AG08395 (cell line): ENCODE measurements around the gene GNG7.

Experiments used
- DNase-seq: peaks from one replicate; pipeline ENCODE4 v3.0.0; 2012; ENCODE audit warnings: mixed read lengths, low spot score

Gene GNG7

DNA sequence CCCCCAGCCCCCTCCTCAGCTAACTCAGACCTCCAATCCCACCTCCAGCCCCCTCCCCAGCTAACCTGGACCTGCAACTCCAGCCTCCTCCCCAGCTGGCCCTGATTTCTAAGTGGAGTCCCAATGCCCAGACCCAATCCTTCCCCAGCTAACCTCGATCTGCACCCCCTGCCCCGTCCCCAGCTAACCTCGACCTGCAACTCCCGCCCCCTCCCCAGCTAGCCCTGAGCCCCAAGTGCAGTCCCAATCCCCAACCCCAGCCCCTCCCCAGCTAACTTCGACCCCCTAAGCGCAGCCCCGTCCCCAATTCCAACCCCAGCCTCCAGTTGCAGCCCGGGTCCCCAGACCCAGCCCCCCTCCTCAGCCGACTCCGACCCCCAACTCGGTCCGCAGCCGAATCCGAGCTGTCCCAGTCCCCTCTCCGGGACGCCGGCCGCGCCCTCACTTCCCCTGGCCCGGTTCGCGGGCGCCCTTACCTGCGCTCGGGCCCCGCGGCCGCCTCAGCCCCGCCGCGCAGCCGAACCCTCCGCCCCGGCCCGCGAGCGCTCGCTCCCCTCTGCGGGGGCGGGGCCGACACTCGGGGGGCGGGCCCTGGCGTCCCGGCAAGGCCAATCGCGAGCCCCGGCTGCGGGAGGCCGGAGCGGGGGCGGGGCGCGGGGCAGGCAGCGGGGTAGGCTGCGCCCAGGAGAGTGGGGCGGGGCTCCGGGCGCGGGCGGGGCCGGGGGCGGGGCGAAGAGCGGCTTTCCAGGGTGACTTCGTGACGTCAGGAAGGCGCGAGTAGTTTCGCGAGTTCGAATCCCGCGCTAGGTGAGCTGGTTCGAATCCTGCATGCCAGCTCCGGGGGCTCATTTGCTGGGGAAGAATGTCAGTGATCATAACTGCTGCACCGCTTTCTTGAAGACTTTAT lies at the start of gene GNG7:
TSS of gene GNG7 (minus strand) at position 525 of the 907 bp plus-strand sequence. CDS start 182,006 bp downstream, outside the sequence.
- DNase-seq = peak; percentile 98

DNA sequence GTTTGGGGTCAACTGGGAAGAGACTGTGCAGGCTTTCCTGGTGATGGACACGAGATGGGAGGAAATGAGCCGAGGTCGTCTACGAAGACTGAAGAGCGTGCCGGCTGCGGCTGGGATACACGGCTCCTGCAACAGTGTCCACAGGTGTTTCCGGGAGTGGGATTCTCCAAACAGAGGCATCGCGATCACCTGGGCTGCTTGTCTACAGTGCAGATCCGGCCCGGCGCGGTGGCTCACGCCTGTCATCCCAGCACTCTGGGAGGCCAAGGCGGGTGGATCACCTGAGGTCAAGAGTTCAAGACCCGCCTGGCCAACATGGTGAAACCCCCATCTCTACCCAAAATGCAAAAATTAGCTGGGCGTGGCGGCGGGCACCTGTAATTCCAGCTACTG lies 48.9 kb upstream of the GNG7 start:
- DNase-seq = no peak

DNA sequence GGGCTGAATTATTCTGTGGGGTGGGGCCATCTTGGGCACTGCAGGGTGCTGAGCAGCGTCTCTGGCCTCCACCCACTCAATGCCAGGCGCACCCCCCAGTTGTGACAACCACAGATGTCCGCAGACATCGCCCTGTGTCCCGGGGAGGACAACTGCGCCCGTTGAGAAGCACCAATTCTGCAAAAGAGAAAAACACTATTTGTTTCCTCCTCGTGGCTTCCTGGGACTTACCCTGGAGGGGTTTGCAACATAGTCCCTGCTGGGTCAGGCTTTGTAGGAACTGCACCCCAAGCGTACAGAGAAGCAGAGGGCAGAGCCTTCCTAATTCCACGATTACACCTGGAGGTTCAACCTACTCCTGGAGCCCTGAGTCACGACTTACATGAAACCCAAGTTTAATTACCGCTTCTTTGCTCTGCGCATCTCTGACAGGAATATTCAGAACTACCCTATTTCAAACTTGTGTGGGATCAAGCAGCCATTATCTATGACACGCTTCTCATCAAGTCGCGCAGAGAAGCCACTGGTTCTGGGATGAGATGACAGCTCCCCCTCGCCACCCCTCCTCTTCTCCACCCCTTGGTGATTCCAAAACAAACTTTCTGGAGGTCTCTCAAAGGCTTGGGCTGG lies 48.4 kb upstream of the GNG7 start:
- no peak for DNase-seq

DNA sequence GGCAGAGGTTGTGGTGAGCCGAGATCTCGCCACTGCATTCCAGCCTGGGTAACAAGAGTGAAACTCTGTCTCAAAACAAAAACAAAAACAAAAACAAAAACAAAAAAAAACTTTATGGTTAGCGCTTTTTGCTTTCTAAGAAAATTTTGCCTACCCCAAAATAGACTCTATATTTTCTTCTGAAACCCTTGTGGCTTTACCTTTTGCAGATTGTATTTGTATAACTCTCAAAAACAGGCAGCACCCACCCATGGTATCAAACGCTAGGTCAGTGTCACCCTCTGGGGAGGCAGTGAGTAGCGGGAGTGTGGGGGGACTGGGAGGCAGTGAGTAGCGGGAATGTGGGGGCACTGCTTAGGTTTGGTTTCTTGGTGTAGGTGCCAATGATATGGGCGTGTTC lies 44.9 kb upstream of the GNG7 start:
- no peak for DNase-seq

DNA sequence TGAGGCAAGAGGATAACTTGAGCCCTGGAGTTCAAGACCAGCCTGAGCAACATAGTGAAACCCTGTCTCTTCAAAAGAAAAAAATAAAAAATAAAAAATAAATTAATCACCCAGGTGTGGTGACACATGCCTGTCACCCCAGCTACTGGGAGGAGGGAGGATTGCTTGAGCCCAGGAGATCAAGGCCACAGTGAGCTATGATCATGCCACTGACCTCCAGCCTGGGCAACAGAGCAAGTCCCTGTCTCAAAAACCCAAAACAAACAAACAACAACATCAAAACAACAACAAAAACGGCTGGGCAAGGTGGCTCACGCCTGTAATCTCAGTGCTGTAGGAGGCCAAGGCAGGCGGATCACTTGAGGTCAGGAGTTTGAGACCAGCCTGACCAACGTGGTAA lies 41.6 kb upstream of the GNG7 start:
- no peak for DNase-seq

DNA sequence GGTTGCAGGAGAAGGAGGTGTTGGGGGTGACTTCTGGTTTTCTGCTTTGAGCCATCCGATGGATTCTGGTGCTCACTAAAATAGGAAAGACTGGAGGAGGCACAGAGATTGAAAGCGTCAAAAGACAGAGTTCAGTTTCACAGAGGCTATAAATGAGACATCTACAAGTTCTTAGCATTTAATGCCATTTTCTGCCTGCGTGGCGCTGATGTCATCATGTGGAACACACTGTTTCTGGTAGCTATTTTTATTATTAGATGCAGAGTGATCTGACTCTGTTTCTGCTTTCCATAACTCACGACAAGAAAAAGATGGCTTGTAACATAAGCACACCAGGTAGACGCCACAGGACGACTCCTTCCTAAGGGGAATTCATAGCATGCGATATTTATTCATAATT lies 40.6 kb upstream of the GNG7 start:
- no peak for DNase-seq

DNA sequence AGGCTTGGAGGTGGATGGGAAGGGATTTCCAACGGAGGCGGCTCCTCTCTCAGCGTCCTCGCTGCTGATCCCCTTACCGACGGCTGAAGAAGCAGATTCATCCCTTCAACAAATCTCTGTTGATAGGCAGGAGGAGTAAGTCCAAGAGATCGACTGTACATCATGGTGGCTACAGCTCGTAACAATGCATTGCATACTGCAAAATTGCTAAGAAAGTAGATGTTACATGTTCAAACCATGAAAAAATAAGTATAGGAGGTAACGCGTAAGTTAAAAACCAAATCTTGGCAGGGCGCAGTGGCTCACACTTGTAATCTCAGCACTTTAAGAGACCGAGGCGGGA lies 37.8 kb upstream of the GNG7 start:
- DNase-seq = no peak

DNA sequence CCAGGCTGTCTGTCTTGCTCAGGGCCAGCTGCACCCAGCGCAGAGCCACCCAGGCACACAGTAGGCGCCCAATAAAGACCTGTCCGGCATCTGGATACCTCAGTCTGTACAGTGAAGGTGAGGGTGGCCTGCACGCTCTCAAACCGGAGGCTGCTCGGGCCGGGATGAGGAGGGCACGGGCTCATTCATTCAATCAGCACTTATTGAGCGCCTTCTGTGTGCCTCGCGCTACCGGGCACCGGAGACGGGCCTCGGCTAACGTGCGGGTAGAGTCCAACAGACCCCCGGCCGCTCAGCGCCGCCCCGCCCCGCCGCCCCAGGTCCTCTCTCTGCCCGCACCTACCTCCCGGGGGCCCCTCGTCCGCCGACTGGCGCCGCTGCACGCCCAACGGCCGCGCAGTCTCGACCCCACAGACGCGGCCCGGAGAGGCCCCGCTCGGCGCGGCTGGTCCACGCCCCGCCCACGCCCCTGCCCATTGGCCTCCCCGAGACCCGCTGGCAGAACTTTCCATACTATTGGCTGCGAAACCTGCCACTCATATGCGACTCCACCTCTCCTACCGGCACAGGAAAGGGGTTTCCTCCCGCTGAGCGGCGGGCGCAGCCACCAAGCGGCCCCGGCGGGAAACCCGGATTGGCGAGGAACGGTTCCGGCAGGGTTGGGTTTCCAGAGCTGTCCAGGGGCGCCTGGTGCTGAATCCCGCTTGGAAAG lies 37.3 kb upstream of the GNG7 start, which contains the start of gene SLC39A3:
TSS of gene SLC39A3 (minus strand) at position 416 of the 712 bp plus-strand sequence. CDS start 2,760 bp downstream, outside the sequence.
- DNase-seq = peak; percentile 100

DNA sequence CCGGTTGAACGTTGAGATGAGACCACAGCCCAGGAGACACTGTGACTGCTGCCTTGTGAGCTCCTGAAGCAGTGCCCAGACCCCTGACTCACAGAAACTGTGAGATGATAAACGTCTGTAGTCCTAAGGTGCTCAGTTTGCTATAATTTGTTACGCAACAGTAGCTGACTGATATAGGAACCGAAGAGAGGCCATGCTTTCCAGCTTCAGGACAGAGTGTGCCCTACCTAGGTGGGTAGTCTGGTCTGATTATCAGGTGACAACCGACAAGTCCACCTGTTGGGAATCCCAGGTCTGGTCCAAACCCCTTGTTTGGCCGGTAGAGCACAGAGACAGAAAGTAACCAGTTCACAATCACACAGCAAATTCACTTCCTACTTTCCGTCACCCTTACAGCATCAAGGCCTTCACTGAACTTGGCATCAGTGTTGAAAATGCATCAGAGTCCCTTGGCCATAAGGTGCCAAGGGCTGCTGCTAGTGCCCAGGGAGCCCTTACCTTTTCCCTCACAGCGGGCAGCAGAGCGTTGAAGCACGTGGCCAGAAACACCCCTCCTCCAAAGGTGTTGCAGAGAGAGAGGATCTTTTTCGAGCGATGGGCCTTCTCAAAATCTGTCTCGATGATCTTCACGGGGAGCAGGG lies 34.2 kb upstream of the GNG7 start:
- no peak for DNase-seq

DNA sequence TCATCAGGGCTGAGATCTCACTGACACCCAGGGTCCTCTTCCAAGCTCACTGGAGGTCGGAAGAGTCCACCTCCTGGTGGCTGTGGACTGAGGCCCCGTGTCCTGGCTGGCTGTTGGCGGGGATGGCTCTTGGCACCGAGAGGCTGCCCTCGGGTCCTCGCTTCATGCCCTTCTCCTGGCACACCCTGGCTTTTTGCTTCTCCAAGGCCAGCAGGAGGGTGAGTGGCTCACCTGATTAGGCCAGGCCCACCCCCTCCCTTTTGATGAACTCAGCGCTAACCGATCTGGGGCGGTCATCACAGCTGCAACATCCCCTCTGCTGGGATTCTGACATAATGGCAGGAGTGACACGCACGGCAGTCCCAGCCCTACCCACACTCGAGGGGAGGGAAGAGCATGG lies 32.9 kb upstream of the GNG7 start:
- DNase-seq = no peak

DNA sequence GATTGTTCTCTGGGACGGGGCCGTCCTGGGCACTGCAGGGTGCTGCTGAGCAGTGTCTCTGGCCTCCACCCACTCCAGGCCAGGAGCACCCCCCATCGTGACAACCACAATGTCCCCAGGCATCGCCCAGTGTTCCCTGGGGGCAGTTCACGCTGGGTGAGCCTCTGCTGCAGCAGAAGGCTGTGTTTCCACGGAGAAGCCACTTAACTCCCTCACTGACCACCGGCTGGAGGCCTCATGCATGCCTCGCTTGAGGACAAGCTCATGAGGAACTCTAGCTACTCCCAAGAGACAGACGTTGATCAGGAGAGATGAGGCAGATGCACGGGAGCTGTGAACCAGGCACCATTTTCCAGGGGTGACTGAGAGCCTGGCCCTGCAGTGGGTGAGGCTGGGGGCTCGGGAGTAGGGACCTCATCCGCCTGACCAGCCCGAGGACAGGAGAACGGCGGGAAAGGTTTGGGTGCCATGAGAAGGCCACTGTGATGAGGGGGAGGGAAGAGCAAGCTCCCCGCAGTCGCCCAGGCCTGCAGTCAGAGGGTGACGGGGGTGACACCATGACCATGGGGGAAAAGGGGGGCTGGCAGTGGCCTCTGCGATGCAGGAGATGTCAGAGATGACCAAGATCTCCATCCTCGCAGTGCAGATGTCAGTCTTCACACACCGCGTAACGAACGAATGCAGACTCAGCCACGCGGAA lies 32.2 kb upstream of the GNG7 start:
- DNase-seq = no peak

DNA sequence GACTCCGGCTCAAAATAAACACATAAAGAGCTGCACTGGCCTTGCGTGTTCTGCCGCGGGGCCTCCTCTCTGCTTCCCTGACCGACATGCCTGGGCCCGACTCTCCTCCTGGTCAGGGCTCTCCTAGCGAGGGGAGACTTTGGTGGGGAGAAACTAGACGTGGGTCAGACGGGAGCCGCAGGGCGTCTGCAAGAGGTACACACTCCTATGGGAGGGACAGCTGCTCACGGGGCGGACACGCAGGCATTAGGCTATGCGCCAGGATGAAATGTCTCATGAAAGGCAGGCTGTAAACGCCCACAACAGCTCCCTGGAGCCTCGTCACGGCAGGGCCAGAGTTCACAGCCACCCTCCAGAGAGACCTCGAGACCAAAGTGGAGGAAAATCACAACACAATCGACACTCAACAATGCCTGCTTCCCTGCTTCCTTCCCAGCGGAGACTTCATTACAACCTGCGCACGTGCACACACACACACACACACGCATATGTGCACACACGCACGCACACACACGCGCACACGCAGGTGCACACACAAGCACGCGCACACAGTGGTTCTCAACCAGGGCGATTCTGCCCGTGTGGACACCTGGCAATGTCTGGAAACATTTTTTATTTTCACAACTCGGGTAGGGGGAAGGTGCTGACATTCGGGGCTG lies 31.6 kb upstream of the GNG7 start:
- no peak for DNase-seq

DNA sequence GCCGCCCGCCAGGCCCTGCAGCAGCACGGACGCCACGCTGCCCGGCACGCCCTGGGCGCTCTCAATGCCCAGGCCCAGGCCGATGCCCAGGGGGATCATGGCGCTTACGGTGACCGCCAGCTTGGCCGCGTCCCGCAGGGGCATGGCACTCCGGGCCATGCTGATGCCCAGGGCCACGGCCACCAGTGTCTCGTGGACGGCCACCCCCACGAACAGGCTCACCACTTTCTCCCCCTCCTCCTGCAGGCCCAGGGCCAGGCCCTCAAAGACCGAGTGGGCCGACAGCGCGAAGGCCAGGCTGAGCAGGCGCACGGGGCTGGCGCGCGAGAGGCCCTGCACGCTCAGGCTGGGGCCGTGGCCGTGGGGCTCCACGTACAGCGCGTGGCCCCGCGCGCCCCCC lies 30.4 kb upstream of the GNG7 start:
- DNase-seq = no peak

DNA sequence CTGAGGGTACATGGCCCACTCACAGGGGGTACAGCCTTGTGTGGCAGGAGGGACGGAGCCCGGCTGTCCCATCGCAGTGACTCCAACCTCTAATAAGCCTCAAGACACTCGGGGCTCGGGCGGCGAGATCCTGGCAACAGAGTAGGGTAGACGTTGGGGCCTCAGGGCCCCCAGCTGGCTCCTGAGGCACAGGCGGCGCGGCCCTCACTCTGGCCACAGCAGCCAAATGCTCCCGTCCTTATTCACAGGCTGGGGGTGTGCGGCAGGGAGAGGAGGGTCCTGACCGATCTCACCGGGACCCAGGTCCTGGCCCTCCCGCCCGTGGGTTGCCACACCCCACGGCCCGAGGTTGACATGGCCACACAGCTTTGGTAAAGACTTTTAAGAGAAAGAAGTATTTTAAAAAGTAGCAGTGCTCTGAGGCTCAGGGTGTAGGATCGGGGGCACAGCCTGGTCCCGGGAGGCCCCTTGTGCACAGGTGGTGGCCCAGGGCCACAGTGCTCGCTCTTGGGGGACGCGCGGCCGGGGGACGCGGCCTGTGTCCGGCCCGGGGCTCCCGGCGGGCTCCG lies 29.7 kb upstream of the GNG7 start:
- DNase-seq = no peak

DNA sequence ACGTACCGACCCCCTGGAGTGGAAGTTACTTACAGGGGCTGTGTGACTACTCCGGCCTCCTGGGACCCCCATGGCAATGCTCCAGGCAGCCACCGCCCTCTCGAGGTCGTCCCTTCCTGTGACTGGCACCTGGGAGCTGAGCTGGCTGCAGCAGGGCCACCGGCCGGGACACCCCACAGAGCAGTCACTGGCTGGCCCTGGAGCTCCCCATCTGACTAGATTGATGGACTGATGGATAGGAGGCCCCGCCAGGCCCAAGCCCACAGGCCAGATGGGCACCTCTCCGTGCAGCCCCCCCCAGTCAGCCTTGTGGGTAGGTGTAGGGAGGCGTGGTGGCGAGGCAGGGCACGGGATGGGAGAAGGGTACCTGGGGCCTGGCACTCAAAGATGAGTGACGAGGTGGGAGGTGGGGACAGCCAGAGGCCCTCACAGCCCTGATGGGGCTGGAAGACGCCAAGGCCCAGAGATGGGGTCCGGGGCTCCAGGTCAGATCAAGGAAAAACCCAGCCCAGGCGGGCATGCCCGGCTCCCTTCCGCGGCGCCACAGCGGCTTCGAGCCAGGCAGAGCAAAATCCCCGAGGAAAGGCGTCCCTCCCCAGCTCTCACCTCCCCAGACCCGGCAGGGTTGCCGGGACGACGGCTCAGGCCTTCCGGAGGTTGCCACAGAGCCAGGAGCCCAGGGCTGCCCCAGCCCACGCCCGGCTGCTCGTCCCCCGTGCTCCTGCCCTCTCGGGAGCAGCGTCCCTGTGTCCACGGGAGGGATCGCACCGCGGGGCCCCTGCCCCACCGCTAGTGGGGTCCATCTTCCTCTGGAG lies 28.9 kb upstream of the GNG7 start:
- DNase-seq = no peak

DNA sequence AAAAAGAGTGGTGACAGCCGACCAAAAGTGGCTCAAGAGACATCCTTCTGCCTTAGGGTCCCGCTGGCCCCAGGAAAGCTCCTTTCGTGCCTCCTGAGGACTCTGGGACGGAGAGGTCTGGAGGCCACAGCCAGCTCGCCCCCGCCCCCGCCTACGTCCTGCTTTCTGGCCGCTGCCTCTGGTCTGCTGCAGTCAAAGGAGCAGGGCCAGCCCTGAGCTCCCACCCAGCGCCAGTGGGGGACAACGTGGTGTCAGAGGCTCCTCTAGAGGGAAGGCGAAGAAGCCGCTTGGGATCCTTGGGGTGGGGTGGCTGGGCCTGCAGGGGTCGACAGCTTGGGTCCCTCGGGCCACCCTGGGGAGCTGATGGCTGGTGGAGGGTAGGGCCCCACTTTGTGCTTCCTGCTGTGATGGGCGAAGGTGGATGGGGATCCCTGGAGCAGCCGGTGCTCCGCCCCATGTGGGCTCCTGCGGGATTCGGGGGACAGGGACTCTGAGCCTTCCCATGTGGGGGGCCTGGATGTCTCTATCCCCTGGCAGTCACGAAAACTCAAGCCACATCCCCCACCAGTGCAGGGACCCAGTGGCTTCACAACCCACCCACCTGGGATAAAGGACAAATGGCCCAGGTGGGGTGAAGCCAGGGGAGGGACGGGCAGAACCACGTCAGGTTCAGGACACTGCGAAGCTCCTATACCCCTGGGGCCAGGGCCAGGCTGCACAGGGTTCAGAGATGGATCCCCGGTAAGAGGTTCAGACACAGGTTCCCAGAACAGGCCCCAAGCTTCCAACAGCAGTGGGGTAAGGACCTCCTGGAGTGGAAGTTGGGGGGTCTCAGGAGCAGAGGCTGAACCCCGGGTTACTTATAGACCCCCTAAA lies 27.7 kb upstream of the GNG7 start:
- DNase-seq = no peak

DNA sequence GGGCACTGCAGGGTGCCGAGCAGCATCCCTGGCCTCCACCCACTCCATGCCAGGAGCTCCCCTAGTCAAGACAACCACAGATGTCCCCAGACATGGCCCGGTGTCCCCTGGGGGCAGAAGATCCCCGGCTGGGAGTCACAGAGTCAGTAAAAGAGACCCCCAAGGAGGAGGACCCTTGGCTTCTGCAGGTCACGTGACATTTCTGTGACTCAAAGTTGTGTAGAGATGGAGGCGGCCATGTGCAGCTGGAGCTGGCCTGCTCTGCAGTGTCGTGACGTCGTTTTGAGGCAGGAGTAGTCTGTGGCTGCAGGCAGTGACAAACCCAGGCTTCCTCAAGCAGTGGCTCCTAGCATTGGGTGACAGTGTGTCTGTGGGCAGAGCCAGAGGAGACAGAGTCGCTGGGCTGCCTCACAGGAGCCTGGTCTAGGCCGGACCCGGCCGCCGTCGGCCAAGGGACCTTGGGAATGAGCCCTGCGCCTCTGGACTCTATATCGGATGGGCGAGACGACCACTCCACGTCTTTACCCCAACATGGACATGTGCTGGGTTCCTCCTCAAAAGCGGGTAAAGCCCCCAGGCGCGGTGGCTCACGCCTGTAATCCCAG lies 26.4 kb upstream of the GNG7 start:
- DNase-seq = no peak

DNA sequence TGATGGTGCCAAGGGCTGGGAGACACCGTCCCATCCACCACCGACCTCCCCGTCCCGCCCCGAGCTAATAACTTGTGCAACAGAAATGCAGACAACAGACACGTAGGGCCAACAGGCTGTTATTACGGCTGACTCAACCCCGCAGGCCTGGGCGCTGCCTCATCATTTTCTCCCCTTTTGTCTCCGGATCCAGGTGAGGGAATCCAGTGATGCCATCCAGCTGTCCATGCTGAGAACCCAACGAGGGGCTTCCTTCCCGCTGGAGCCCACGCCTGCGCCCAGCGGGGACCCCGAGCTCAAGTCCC lies 25.1 kb upstream of the GNG7 start:
- DNase-seq = no peak
